HepG2 (cell line): ENCODE results near the gene PATZ1. TPM values are rescaled to one million over a fixed set of nuclear protein-coding genes. Genes with fewer than 3 reads are reported as not detected.

ENCODE experiments used
- ATF6 ChIP-seq: sonication (generic); formaldehyde crosslinking; conservative IDR thresholded peaks from 2 replicates; pipeline ENCODE4 v1.4.0; 2020; ENCODE audit warnings: missing genetic modification reagents
- DMTF1 ChIP-seq: sonication (generic); formaldehyde crosslinking; IDR thresholded peaks from 2 replicates; pipeline ENCODE4 v1.4.0; 2020; ENCODE audit warnings: mild to moderate bottlenecking, missing genetic modification reagents
- GATAD1 ChIP-seq: IDR thresholded peaks from 2 replicates; pipeline ENCODE4 v1.6.1; 2016; ENCODE audit warnings: missing genetic modification reagents, missing compliant biosample characterization
- GFI1 ChIP-seq: sonication (generic); formaldehyde crosslinking; IDR thresholded peaks from 2 replicates; pipeline ENCODE4 v1.5.0; 2020; ENCODE audit warnings: missing genetic modification reagents, mild to moderate bottlenecking, borderline replicate concordance
- HDAC6 ChIP-seq: fragments of 200-600 bp; sonication (generic); IDR thresholded peaks from 2 replicates; pipeline ENCODE4 v1.7.0; 2017; ENCODE audit warnings: mild to moderate bottlenecking, antibody characterized with exemption, low read length, low read depth
- HOXD1 ChIP-seq: sonication (generic); formaldehyde crosslinking; IDR thresholded peaks from 2 replicates; pipeline ENCODE4 v1.5.0; 2020; ENCODE audit warnings: missing genetic modification reagents
- MTF1 ChIP-seq: sonication (generic); formaldehyde crosslinking; IDR thresholded peaks from 2 replicates; pipeline ENCODE4 v1.5.0; 2020; ENCODE audit warnings: missing genetic modification reagents
- NFYC ChIP-seq: IDR thresholded peaks from 2 replicates; pipeline ENCODE4 v1.6.1; 2016; ENCODE audit warnings: missing genetic modification reagents, missing compliant biosample characterization
- TARDBP ChIP-seq: sonication (generic); formaldehyde crosslinking; IDR thresholded peaks from 2 replicates; pipeline ENCODE4 v1.8.0; 2022; ENCODE audit warnings: mild to moderate bottlenecking, missing genetic modification reagents
- ZBED4 ChIP-seq: sonication (generic); formaldehyde crosslinking; IDR thresholded peaks from 2 replicates; pipeline ENCODE4 v1.4.0; 2020; ENCODE audit warnings: missing genetic modification reagents, borderline replicate concordance
- ZNF460 ChIP-seq: sonication (generic); formaldehyde crosslinking; IDR thresholded peaks from 2 replicates; pipeline ENCODE4 v1.5.1; 2020; ENCODE audit warnings: missing genetic modification reagents, mild to moderate bottlenecking, borderline replicate concordance
- ZNF530 ChIP-seq: sonication (generic); formaldehyde crosslinking; IDR thresholded peaks from 2 replicates; pipeline ENCODE4 v1.5.0; 2020; ENCODE audit warnings: low read depth, mild to moderate bottlenecking, missing genetic modification reagents
- ZNF567 ChIP-seq: sonication (generic); formaldehyde crosslinking; IDR thresholded peaks from 2 replicates; pipeline ENCODE4 v1.8.1; 2023; ENCODE audit warnings: mild to moderate bottlenecking, missing genetic modification reagents, borderline replicate concordance
- ZNF839 ChIP-seq: sonication (generic); formaldehyde crosslinking; IDR thresholded peaks from 2 replicates; pipeline ENCODE4 v1.4.0; 2020; ENCODE audit warnings: missing genetic modification reagents, mild to moderate bottlenecking, borderline replicate concordance
- polyA plus RNA-seq, 8 experiments: library from polyadenylated mRNA; depleted of rRNA in 3 of 8; stranded (reverse) in 7 of 8; unstranded in 1 of 8; fragments of >200 nt; fragmentation: Illumina TruSeq in 4 of 8; extraction: Trizol in 4 of 8; gene quantifications; 2 replicates each; pipeline versions ENCODE4 v1.2.1 to v1.2.3, GENCODE V29; 2011 to 2016; ENCODE audit warnings: low read depth in 4 of 8, missing spikeins in 1 of 8, mixed read lengths in 1 of 8; ENCODE audit not compliant: insufficient read depth in 1 of 8
- total RNA-seq, 5 experiments: library from RNA; depleted of rRNA; stranded (reverse); fragments of >200 nt; fragmentation: Illumina TruSeq; extraction: Trizol; gene quantifications; 2 replicates each; pipeline ENCODE4 v1.2.3, GENCODE V29; 2016; ENCODE audit warnings: low read depth in 1 of 5
- TF ChIP-seq, protein P1 (sequence below): sonication (generic); formaldehyde crosslinking; IDR thresholded peaks from 2 replicates; pipeline ENCODE4 v1.8.1; 2023; ENCODE audit warnings: mild to moderate bottlenecking, missing genetic modification reagents
- TF ChIP-seq, protein P2 (sequence below): sonication (generic); formaldehyde crosslinking; IDR thresholded peaks from 2 replicates; pipeline ENCODE4 v1.4.0; 2020; ENCODE audit warnings: missing genetic modification reagents, low read depth, mild to moderate bottlenecking, borderline replicate concordance

The PATZ1 gene
- total and polyA plus RNA-seq, 2 of the 13 experiments (the other 11 are each of a cell fraction or from before 2014, with no cell fraction given), result 24.9 to 30.5 TPM

DNA sequence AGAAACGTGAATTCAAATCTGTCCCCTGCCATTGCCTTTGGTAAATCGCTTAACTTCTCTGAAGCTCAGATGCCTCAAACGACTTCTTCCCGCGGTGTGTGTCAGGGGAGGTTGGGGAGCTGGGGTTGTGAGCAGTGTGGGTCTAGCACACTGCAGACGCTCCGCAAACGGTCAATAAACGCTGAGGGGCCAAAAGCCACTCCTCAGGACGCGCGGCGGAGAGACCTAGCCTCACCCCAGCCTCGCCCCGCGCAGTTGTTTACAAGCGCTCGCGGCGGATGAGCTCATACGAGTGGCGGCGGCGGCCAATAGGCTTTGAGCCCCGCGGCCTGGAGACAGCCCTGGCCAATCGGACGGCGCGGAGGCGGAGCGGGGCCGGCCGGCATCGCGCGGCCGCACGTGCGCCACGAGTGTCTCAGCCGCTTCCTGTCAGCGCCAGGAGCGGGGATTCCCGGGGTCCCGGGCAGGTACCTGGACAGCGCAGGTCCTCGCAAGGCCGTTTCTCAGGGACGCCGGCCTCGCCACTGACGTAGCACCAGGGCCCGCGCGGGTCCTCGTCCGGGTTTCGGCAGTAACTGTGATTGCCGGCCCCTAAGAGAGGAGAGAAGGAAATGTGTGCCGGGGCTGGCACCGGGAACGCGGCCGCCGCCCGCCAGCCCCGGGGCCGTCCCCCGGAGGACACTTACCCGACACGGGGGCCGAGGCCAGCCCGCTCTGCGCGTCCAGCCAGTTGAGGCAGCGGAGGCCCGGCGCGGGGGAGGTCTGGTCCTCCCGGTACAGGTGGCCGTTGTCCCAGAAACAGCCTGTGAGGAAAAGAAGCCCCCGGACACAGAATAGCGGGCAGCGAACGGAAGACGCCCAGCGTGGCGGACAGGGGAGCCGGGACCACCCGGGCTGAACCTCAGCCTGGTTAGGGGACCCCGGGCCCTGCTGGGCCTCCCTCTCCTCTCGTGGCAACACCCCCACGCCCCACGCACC is 55.4 kb downstream of the PATZ1 start (continued):
- TF ChIP-seq MTF1, result no peak
- TF ChIP-seq ATF6 (CRISPR knock-in tag), result no peak
- peak; percentile 47; the same call in 1 of the 2 replicates for TF ChIP-seq TARDBP (CRISPR knock-in tag)
- TF ChIP-seq HDAC6, result no peak
- peak; percentile 58; the same call in 1 of the 2 replicates for TF ChIP-seq ZBED4 (CRISPR knock-in tag)
- no peak for TF ChIP-seq DMTF1
- no peak for TF ChIP-seq ZNF530 (CRISPR knock-in tag)
- peak; percentile 2; the same call in 1 of the 2 replicates for TF ChIP-seq GFI1
- peak; percentile 33; the same call in 1 of the 2 replicates for TF ChIP-seq ZNF839 (CRISPR knock-in tag)
- TF ChIP-seq, protein P1, sequence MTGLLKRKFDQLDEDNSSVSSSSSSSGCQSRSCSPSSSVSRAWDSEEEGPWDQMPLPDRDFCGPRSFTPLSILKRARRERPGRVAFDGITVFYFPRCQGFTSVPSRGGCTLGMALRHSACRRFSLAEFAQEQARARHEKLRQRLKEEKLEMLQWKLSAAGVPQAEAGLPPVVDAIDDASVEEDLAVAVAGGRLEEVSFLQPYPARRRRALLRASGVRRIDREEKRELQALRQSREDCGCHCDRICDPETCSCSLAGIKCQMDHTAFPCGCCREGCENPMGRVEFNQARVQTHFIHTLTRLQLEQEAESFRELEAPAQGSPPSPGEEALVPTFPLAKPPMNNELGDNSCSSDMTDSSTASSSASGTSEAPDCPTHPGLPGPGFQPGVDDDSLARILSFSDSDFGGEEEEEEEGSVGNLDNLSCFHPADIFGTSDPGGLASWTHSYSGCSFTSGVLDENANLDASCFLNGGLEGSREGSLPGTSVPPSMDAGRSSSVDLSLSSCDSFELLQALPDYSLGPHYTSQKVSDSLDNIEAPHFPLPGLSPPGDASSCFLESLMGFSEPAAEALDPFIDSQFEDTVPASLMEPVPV (CRISPR knock-in tag), result peak; percentile 83; the same call in 1 of the 2 replicates
- peak; percentile 93 for TF ChIP-seq NFYC (CRISPR knock-in tag)
- TF ChIP-seq ZNF567, result no peak
- TF ChIP-seq HOXD1 (CRISPR knock-in tag), result peak; percentile 77; the same call in 1 of the 2 replicates
- TF ChIP-seq ZNF460 (CRISPR knock-in tag), result no peak
- TF ChIP-seq, protein P2, sequence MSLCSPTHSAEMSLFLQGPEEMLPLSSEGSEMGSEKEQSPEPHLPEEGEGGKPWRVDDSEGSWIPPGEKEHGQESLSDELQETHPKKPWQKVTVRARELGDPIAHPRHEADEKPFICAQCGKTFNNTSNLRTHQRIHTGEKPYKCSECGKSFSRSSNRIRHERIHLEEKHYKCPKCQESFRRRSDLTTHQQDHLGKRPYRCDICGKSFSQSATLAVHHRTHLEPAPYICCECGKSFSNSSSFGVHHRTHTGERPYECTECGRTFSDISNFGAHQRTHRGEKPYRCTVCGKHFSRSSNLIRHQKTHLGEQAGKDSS, result peak; percentile 20; the same call in 1 of the 2 replicates
- peak; percentile 68 for TF ChIP-seq GATAD1 (CRISPR knock-in tag)
